HepG2 (cell line): Measurements from ENCODE around the gene TOX2. TPM values are rescaled to one million over a fixed set of nuclear protein-coding genes. Genes with fewer than 3 reads are reported as not detected.

Experiments used
- ATF7 ChIP-seq, 2 experiments: fragments of 450-650 bp in 1 of 2; sonication (generic) in 1 of 2; formaldehyde crosslinking in 1 of 2; IDR thresholded peaks; 2 replicates each; pipeline versions ENCODE4 v1.4.0 to v1.6.1; 2016 to 2020; ENCODE audit warnings: antibody characterized with exemption in 1 of 2, mild to moderate bottlenecking in 1 of 2, missing genetic modification reagents in 1 of 2
- FOSL2 ChIP-seq: sonication (generic); formaldehyde crosslinking; IDR thresholded peaks from 2 replicates; pipeline ENCODE4 v1.4.0; 2020; ENCODE audit warnings: missing genetic modification reagents
- FOXC1 ChIP-seq: sonication (generic); formaldehyde crosslinking; IDR thresholded peaks from 2 replicates; pipeline ENCODE4 v1.8.0; 2022; ENCODE audit warnings: mild to moderate bottlenecking, missing genetic modification reagents, borderline replicate concordance
- GABPB1 ChIP-seq: IDR thresholded peaks from 2 replicates; pipeline ENCODE4 v1.6.1; 2016; ENCODE audit warnings: mild to moderate bottlenecking, missing genetic modification reagents, moderate library complexity, missing compliant biosample characterization
- GATAD2A ChIP-seq: IDR thresholded peaks from 2 replicates; pipeline ENCODE4 v1.6.1; 2016
- HDAC1 ChIP-seq: sonication (generic); formaldehyde crosslinking; IDR thresholded peaks from 2 replicates; pipeline ENCODE4 v1.5.1; 2020; ENCODE audit warnings: mild to moderate bottlenecking, missing genetic modification reagents
- HDAC6 ChIP-seq: fragments of 200-600 bp; sonication (generic); IDR thresholded peaks from 2 replicates; pipeline ENCODE4 v1.7.0; 2017; ENCODE audit warnings: mild to moderate bottlenecking, antibody characterized with exemption, low read length, low read depth
- HMGA1 ChIP-seq: sonication (generic); formaldehyde crosslinking; conservative IDR thresholded peaks from 2 replicates; pipeline ENCODE4 v1.4.0; 2020; ENCODE audit warnings: missing genetic modification reagents
- IKZF1 ChIP-seq: fragments of 450-650 bp; IDR thresholded peaks from 2 replicates; pipeline ENCODE4 v1.7.1; 2016
- KAT7 ChIP-seq: IDR thresholded peaks from 2 replicates; pipeline ENCODE4 v1.6.1; 2018; ENCODE audit warnings: borderline replicate concordance, missing compliant biosample characterization
- KDM5B ChIP-seq: sonication (generic); formaldehyde crosslinking; IDR thresholded peaks from 2 replicates; pipeline ENCODE4 v1.4.0; 2020; ENCODE audit warnings: missing genetic modification reagents, mild to moderate bottlenecking, borderline replicate concordance
- MYC ChIP-seq: sonication (generic); formaldehyde crosslinking; IDR thresholded peaks from 2 replicates; pipeline ENCODE4 v1.9.0; 2021; ENCODE audit warnings: missing genetic modification reagents, borderline replicate concordance
- NBN ChIP-seq: fragments of 450-650 bp; conservative IDR thresholded peaks from 2 replicates; pipeline ENCODE4 v1.6.1; 2017
- NR1H2 ChIP-seq: sonication (generic); formaldehyde crosslinking; IDR thresholded peaks from 2 replicates; pipeline ENCODE4 v1.8.1; 2022; ENCODE audit warnings: low read depth, missing genetic modification reagents, borderline replicate concordance
- ONECUT2 ChIP-seq: sonication (generic); formaldehyde crosslinking; IDR thresholded peaks from 2 replicates; pipeline ENCODE4 v1.4.0; 2020; ENCODE audit warnings: missing genetic modification reagents
- PHF8 ChIP-seq: sonication (generic); formaldehyde crosslinking; IDR thresholded peaks from 2 replicates; pipeline ENCODE4 v1.5.0; 2020; ENCODE audit warnings: missing genetic modification reagents
- POLR2G ChIP-seq: fragments of 200-400 bp; formaldehyde crosslinking; IDR thresholded peaks from 2 replicates; pipeline ENCODE4 v1.6.1; 2018; ENCODE audit warnings: mild to moderate bottlenecking, low read depth, low read length, moderate library complexity
- SMARCC2 ChIP-seq: fragments of 450-650 bp; IDR thresholded peaks from 2 replicates; pipeline ENCODE4 v1.6.1; 2017; ENCODE audit warnings: antibody characterized with exemption, mild to moderate bottlenecking
- TP53 ChIP-seq: sonication (generic); formaldehyde crosslinking; conservative IDR thresholded peaks from 2 replicates; pipeline ENCODE4 v1.4.0; 2020; ENCODE audit warnings: missing genetic modification reagents
- ZBTB3 ChIP-seq: sonication (generic); formaldehyde crosslinking; IDR thresholded peaks from 2 replicates; pipeline ENCODE4 v1.4.0; 2020; ENCODE audit warnings: low read depth, mild to moderate bottlenecking, moderate library complexity, missing genetic modification reagents, borderline replicate concordance
- ZNF264 ChIP-seq: sonication (generic); formaldehyde crosslinking; IDR thresholded peaks from 2 replicates; pipeline ENCODE4 v1.4.0; 2020; ENCODE audit warnings: missing genetic modification reagents
- ZNF460 ChIP-seq: sonication (generic); formaldehyde crosslinking; IDR thresholded peaks from 2 replicates; pipeline ENCODE4 v1.5.1; 2020; ENCODE audit warnings: missing genetic modification reagents, mild to moderate bottlenecking, borderline replicate concordance
- ZNF496 ChIP-seq: sonication (generic); formaldehyde crosslinking; IDR thresholded peaks from 2 replicates; pipeline ENCODE4 v1.8.1; 2023; ENCODE audit warnings: mild to moderate bottlenecking, moderate library complexity, missing genetic modification reagents; ENCODE audit not compliant: insufficient replicate concordance
- ZNF607 ChIP-seq: sonication (generic); formaldehyde crosslinking; IDR thresholded peaks from 2 replicates; pipeline ENCODE4 v1.5.1; 2020; ENCODE audit warnings: missing genetic modification reagents, mild to moderate bottlenecking, borderline replicate concordance
- ZNF614 ChIP-seq: IDR thresholded peaks from 2 replicates; pipeline ENCODE4 v1.6.1; 2018; ENCODE audit warnings: missing biosample characterization, missing genetic modification reagents, inconsistent platforms, borderline replicate concordance
- ZSCAN22 ChIP-seq: sonication (generic); formaldehyde crosslinking; IDR thresholded peaks from 2 replicates; pipeline ENCODE4 v1.4.0; 2020; ENCODE audit warnings: mild to moderate bottlenecking, missing genetic modification reagents
- polyA plus RNA-seq, 8 experiments: library from polyadenylated mRNA; depleted of rRNA in 3 of 8; stranded (reverse) in 7 of 8; unstranded in 1 of 8; fragments of >200 nt; fragmentation: Illumina TruSeq in 4 of 8; extraction: Trizol in 4 of 8; gene quantifications; 2 replicates each; pipeline versions ENCODE4 v1.2.1 to v1.2.3, GENCODE V29; 2011 to 2016; ENCODE audit warnings: low read depth in 4 of 8, missing spikeins in 1 of 8, mixed read lengths in 1 of 8; ENCODE audit not compliant: insufficient read depth in 1 of 8
- total RNA-seq, 5 experiments: library from RNA; depleted of rRNA; stranded (reverse); fragments of >200 nt; fragmentation: Illumina TruSeq; extraction: Trizol; gene quantifications; 2 replicates each; pipeline ENCODE4 v1.2.3, GENCODE V29; 2016; ENCODE audit warnings: low read depth in 1 of 5
- TF ChIP-seq, protein P1 (sequence below): sonication (generic); formaldehyde crosslinking; IDR thresholded peaks from 2 replicates; pipeline ENCODE4 v1.5.0; 2020; ENCODE audit warnings: missing genetic modification reagents
- TF ChIP-seq, protein P2 (sequence below): sonication (generic); formaldehyde crosslinking; conservative IDR thresholded peaks from 2 replicates; pipeline ENCODE4 v1.8.1; 2023; ENCODE audit warnings: missing genetic modification reagents
- TF ChIP-seq, protein P3 (sequence below): sonication (generic); formaldehyde crosslinking; IDR thresholded peaks from 2 replicates; pipeline ENCODE4 v1.5.0; 2020; ENCODE audit warnings: mild to moderate bottlenecking, missing genetic modification reagents

Gene TOX2
- total and polyA plus RNA-seq, 2 of the 13 experiments (the other 11 are each of a cell fraction or from before 2014, with no cell fraction given), result not detected

DNA sequence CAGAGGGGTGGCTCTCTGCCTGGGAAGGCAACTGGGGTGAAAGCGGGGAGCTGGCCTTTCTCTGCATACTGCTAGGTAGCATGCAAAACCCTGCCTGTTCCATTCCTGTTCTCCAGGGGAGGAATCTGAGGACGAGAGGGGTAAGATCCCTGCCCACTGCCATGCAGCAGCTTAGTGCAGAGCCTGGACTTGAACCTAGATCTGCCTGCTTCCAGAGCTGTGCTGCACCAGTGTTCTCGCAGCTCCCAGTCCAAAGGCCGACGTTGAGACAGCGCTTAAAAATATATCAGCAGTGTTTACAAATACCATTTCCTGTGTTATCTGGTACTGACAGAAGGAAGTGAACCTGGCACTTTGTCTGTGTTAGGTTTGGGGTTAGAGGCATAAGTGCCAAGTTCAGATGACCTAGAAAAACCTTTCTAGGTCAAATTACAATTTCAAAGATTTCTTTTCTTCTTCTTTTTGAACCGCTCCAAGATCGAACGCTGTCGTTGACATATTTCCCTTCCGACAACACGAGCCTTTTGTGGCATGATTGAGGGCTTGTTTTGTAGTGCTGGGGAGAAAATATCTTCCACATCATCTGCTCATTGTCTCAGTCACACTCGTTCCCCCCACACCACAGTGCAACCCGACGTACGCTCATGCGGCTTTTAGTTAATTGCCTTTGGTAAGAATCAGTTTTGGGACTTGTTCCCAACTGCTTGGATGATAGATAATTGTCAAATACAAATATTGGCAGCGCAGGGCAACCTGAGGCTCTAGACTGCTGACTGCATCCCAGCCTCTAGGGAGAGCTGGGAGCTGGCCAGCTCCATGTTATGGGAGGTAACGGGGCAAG, 44.6 kb downstream of the TOX2 start (continued):
- TF ChIP-seq ONECUT2 (no peak), ZNF607 (CRISPR knock-in tag) (no peak; the same call in 1 of the 2 replicates), HMGA1 (CRISPR knock-in tag) (no peak), GATAD2A (CRISPR knock-in tag) (peak; percentile 74), ZNF264 (peak; percentile 92; the same call in 1 of the 2 replicates), PHF8 (CRISPR knock-in tag) (no peak), ZNF496 (CRISPR knock-in tag) (no peak), MYC (no peak), KAT7 (CRISPR knock-in tag) (no peak), ZNF460 (CRISPR knock-in tag) (no peak), TP53 (CRISPR knock-in tag) (no peak), IKZF1 (no peak), ZBTB3 (CRISPR knock-in tag) (no peak), HDAC1 (CRISPR knock-in tag) (peak; percentile 69), HDAC6 (no peak), FOSL2 (CRISPR knock-in tag) (peak; percentile 32; the same call in 1 of the 2 replicates), ZNF614 (CRISPR knock-in tag) (peak; percentile 91), GABPB1 (CRISPR knock-in tag) (peak; percentile 62; the same call in 1 of the 2 replicates), ZSCAN22 (CRISPR knock-in tag) (no peak), SMARCC2 (no peak), NBN (no peak), FOXC1 (CRISPR knock-in tag) (no peak), ATF7 (IDR thresholded peaks at IDR 0.05) (no peak), ATF7 (CRISPR knock-in tag; IDR thresholded peaks at IDR 0.05) (no peak), KDM5B (CRISPR knock-in tag) (no peak), NR1H2 (CRISPR knock-in tag) (no peak), POLR2G (no peak)
- TF ChIP-seq, protein P1, sequence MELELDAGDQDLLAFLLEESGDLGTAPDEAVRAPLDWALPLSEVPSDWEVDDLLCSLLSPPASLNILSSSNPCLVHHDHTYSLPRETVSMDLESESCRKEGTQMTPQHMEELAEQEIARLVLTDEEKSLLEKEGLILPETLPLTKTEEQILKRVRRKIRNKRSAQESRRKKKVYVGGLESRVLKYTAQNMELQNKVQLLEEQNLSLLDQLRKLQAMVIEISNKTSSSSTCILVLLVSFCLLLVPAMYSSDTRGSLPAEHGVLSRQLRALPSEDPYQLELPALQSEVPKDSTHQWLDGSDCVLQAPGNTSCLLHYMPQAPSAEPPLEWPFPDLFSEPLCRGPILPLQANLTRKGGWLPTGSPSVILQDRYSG (CRISPR knock-in tag), result no peak
- TF ChIP-seq, protein P2, sequence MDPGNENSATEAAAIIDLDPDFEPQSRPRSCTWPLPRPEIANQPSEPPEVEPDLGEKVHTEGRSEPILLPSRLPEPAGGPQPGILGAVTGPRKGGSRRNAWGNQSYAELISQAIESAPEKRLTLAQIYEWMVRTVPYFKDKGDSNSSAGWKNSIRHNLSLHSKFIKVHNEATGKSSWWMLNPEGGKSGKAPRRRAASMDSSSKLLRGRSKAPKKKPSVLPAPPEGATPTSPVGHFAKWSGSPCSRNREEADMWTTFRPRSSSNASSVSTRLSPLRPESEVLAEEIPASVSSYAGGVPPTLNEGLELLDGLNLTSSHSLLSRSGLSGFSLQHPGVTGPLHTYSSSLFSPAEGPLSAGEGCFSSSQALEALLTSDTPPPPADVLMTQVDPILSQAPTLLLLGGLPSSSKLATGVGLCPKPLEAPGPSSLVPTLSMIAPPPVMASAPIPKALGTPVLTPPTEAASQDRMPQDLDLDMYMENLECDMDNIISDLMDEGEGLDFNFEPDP (CRISPR knock-in tag), result 0 out of 2 replicates have a peak, but pooled peaks have one; percentile 87
- TF ChIP-seq, protein P3, sequence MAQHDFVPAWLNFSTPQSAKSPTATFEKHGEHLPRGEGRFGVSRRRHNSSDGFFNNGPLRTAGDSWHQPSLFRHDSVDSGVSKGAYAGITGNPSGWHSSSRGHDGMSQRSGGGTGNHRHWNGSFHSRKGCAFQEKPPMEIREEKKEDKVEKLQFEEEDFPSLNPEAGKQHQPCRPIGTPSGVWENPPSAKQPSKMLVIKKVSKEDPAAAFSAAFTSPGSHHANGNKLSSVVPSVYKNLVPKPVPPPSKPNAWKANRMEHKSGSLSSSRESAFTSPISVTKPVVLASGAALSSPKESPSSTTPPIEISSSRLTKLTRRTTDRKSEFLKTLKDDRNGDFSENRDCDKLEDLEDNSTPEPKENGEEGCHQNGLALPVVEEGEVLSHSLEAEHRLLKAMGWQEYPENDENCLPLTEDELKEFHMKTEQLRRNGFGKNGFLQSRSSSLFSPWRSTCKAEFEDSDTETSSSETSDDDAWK, result no peak
